Measurements from ENCODE around the gene BAHD1. TPM values are rescaled to one million over a fixed set of nuclear protein-coding genes. Genes with fewer than 3 reads are reported as not detected.

The BAHD1 gene
- total and polyA plus RNA-seq, 4 experiments from 2014 or later, result 1.5 to 49.2 (median 25.8) TPM

DNA sequence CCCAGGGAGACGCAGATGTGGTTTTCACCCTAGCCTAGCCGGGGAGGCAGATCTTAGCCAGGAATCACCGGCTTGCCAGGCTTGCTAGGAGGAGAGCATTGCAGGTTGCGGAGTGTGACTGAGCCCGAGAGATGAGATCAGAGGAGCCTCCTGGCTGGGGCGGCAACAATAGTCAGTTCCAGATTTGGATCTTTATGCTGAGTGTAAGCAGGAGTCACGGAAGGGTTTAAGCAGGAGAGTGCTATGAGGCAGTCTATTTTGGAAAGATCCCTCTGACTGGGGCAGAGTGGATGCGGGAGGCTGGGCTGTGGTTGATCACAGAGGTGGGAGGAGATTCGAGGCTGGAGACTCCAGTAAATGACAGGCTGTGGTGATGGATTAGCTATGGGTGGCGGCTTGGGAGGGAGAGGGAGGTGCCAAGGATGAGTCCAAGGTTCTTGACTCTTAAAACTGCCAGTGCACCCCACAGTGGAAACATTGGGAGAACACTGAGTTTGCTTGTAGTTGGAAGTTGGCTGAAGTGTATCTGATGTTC lies 10.4 kb upstream of the BAHD1 start:
- intact Hi-C loops (cut with micrococcal nuclease), result no loop called here
- H3K27me3 ChIP-seq (ENCODE audit: insufficient read depth, low read length), result no peaks in the 10 kb centered on the region
- H3K9me3 Mint-ChIP-seq, result no peaks in the 10 kb centered on the region

GRCh38 chr15:40435023-40435709 lies 5.6 kb upstream of the BAHD1 start:
- no peak overlapping the region for H3K27ac ChIP-seq (ENCODE audit: low read depth, low read length)
- ChIA-PET CTCF (ENCODE audit: partially characterized antibody) (interaction anchor here (1.1 to 2.1 kb wide), 3 partner anchors 12 to 127 kb away, joined by 3 to 10 read pairs (median 3); partner anchors contain the start of gene PLCB2), POLR2A (ENCODE audit: partially characterized antibody) (interaction anchor here (3.5 kb wide), 1 partner anchor 17 kb away, joined by 21 read pairs; no protein-coding TSS in a partner anchor)
- Mint-ChIP-seq H3K4me1 (peaks cover 17 to 55% (median 33%) of the 10 kb centered on the region in 4 donors), H3K36me3 (peaks cover 0 to 4% of the 10 kb centered on the region in 2 donors), H3K27ac (peak overlapping the region in 2 of 7 donors; percentile 26 to 65), H3K27me3 (peaks cover 13 to 14% of the 10 kb centered on the region in 2 donors), H3K9me3 (no peaks in the 10 kb centered on the region), H3K4me3 (peak overlapping the region in 7 of 8 donors; percentile 61 to 82 (median 79))
- intact Hi-C loops (cut with micrococcal nuclease), result loop anchor here (5.0 kb wide), 1 partner anchor 37 kb away; the partner anchor contains the start of gene CHST14
- no peak for DNase-seq
- no peaks in the 10 kb centered on the region for H3K9me3 ChIP-seq (ENCODE audit: control insufficient read depth in 1 of 2, low read length in 2 of 2)
- H3K4me3 ChIP-seq (ENCODE audit: low read length in 2 of 2), result no peak overlapping the region
- H3K27me3 ChIP-seq (ENCODE audit: insufficient read depth, low read length), result peaks cover 12% of the 10 kb centered on the region
- peaks cover 36% of the 10 kb centered on the region for H3K4me1 ChIP-seq (ENCODE audit: insufficient read depth, low read length)
- no peaks in the 10 kb centered on the region for H3K36me3 ChIP-seq (ENCODE audit: insufficient read depth, low read length)

More for the DNA sequence above, 10.4 kb upstream of the BAHD1 start:
- Mint-ChIP-seq H3K36me3 (peaks cover 1 to 5% of the 10 kb centered on the region in 2 donors), H3K4me3 (no peak overlapping the region), H3K4me1 (peaks cover 0 to 8% (median 3%) of the 10 kb centered on the region in 4 donors), H3K27ac (peak overlapping the region in 1 of 7 donors; percentile 19), H3K27me3 (no peaks in the 10 kb centered on the region)
- peaks cover 3% of the 10 kb centered on the region for H3K4me1 ChIP-seq (ENCODE audit: insufficient read depth, low read length)
- H3K4me3 ChIP-seq (ENCODE audit: low read length in 2 of 2), result no peak overlapping the region
- H3K9me3 ChIP-seq (ENCODE audit: control insufficient read depth in 1 of 2, low read length in 2 of 2), result no peaks in the 10 kb centered on the region
- CTCF ChIA-PET (ENCODE audit: partially characterized antibody), result interaction anchor here (0.8 to 1.6 kb wide), 4 partner anchors 9 to 151 kb away, joined by 3 to 4 read pairs (median 3); no protein-coding TSS in a partner anchor
- no peak overlapping the region for H3K27ac ChIP-seq (ENCODE audit: low read depth, low read length)
- POLR2A ChIA-PET (ENCODE audit: partially characterized antibody), result interaction anchor here (1.0 kb wide), 1 partner anchor 10 kb away, joined by 3 read pairs; no protein-coding TSS in a partner anchor
- no peaks in the 10 kb centered on the region for H3K36me3 ChIP-seq (ENCODE audit: insufficient read depth, low read length)
- DNase-seq, result no peak

DNA sequence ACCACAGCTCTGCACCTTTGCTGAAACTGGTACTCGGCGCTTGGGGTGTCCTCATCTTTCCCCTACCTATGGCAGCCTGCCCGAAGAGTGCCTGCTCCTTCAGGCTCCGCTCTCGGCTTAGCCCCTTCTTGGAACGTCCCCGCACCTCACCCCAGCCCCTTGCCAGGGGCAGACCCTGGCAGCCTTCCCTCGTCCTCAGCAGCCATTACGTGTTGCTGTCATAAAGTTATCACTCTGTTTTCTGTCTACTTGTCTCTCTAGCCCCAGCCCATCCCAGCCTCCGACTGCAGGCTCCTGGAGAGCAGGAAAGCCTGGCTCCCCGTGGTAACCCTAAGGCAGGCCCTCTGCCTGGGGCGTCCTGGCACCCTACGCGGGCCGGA lies 5.1 kb upstream of the BAHD1 start:
- Histone ChIP-seq H3K4me1 (ENCODE audit: insufficient read depth, low read length) (peaks cover 38% of the 10 kb centered on the region), H3K9me3 (ENCODE audit: control insufficient read depth in 1 of 2, low read length in 2 of 2) (no peaks in the 10 kb centered on the region), H3K27ac (ENCODE audit: low read depth, low read length) (no peak overlapping the region), H3K4me3 (ENCODE audit: low read length in 2 of 2) (peak overlapping the region in 1 of 2 donors; percentile 37), H3K27me3 (ENCODE audit: insufficient read depth, low read length) (peaks cover 12% of the 10 kb centered on the region), H3K36me3 (ENCODE audit: insufficient read depth, low read length) (no peaks in the 10 kb centered on the region)
- H3K27ac Mint-ChIP-seq, result peak overlapping the region in 2 of 7 donors; percentile 26 to 65
- H3K4me3 Mint-ChIP-seq, result peak overlapping the region; percentile 60 to 82 (median 77)
- H3K4me1 Mint-ChIP-seq, result peaks cover 17 to 58% (median 33%) of the 10 kb centered on the region in 4 donors
- no peaks in the 10 kb centered on the region for H3K9me3 Mint-ChIP-seq
- peaks cover 0 to 6% of the 10 kb centered on the region in 2 donors for H3K36me3 Mint-ChIP-seq
- intact Hi-C loops (cut with micrococcal nuclease), result loop anchor here (5.0 kb wide), 1 partner anchor 37 kb away; the partner anchor contains the start of gene CHST14
- DNase-seq, result no peak
- peaks cover 13 to 14% of the 10 kb centered on the region in 2 donors for H3K27me3 Mint-ChIP-seq
- CTCF ChIA-PET (ENCODE audit: partially characterized antibody), result interaction anchor here (1.1 to 2.1 kb wide), 3 partner anchors 13 to 128 kb away, joined by 3 to 10 read pairs (median 3); partner anchors contain the start of gene PLCB2
- POLR2A ChIA-PET (ENCODE audit: partially characterized antibody), result interaction anchor here (3.5 kb wide), 1 partner anchor 16 kb away, joined by 21 read pairs; no protein-coding TSS in a partner anchor

- Mint-ChIP-seq H3K27me3 (peaks cover 13 to 14% of the 10 kb centered on the region in 2 donors), H3K27ac (peak overlapping the region in 2 of 7 donors; percentile 35 to 70), H3K4me1 (peaks cover 17 to 58% (median 33%) of the 10 kb centered on the region in 4 donors), H3K9me3 (no peaks in the 10 kb centered on the region), H3K36me3 (peaks cover 0 to 6% of the 10 kb centered on the region in 2 donors), H3K4me3 (peak overlapping the region; percentile 73 to 85 (median 80))
- intact Hi-C loops (cut with micrococcal nuclease), result loop anchor here (5.0 kb wide), 1 partner anchor 36 kb away; the partner anchor contains the start of gene CHST14
- CTCF ChIA-PET (ENCODE audit: partially characterized antibody), result interaction anchor here (1.1 to 2.1 kb wide), 2 partner anchors 13 to 94 kb away, joined by 3 to 10 read pairs; no protein-coding TSS in a partner anchor
- peak overlapping the region; percentile 37 to 42 for H3K4me3 ChIP-seq (ENCODE audit: low read length in 2 of 2)
- POLR2A ChIA-PET (ENCODE audit: partially characterized antibody), result interaction anchor here (3.5 kb wide), 1 partner anchor 16 kb away, joined by 21 read pairs; no protein-coding TSS in a partner anchor
- H3K9me3 ChIP-seq (ENCODE audit: control insufficient read depth in 1 of 2, low read length in 2 of 2), result no peaks in the 10 kb centered on the region
- H3K27me3 ChIP-seq (ENCODE audit: insufficient read depth, low read length), result peaks cover 12% of the 10 kb centered on the region
- no peaks in the 10 kb centered on the region for H3K36me3 ChIP-seq (ENCODE audit: insufficient read depth, low read length)
- no peak overlapping the region for H3K27ac ChIP-seq (ENCODE audit: low read depth, low read length)
- DNase-seq, result no peak
- peaks cover 38% of the 10 kb centered on the region for H3K4me1 ChIP-seq (ENCODE audit: insufficient read depth, low read length)
These were observed 4.4 kb upstream of the BAHD1 start for GRCh38 chr15:40436116-40436891.

- Mint-ChIP-seq H3K36me3 (peaks cover 0 to 6% of the 10 kb centered on the region in 2 donors), H3K27me3 (peaks cover 13 to 14% of the 10 kb centered on the region in 2 donors), H3K4me1 (peaks cover 17 to 58% (median 33%) of the 10 kb centered on the region in 4 donors), H3K27ac (peak overlapping the region in 2 of 7 donors; percentile 35 to 53), H3K4me3 (peak overlapping the region; percentile 59 to 84 (median 77)), H3K9me3 (no peaks in the 10 kb centered on the region)
- ChIA-PET POLR2A (ENCODE audit: partially characterized antibody) (interaction anchor here (1.3 to 3.5 kb wide), 2 partner anchors 15 to 32 kb away, joined by 3 to 21 read pairs; partner anchors contain the start of gene IVD), CTCF (ENCODE audit: partially characterized antibody) (no interaction called here)
- no peaks in the 10 kb centered on the region for H3K9me3 ChIP-seq (ENCODE audit: control insufficient read depth in 1 of 2, low read length in 2 of 2)
- intact Hi-C loops (cut with micrococcal nuclease), result loop anchor here (5.0 kb wide), 1 partner anchor 35 kb away; the partner anchor contains the start of gene CHST14
- H3K4me3 ChIP-seq (ENCODE audit: low read length in 2 of 2), result peak overlapping the region; percentile 22 to 37
- no peak overlapping the region for H3K27ac ChIP-seq (ENCODE audit: low read depth, low read length)
- no peak for DNase-seq
- peaks cover 12% of the 10 kb centered on the region for H3K27me3 ChIP-seq (ENCODE audit: insufficient read depth, low read length)
- peaks cover 38% of the 10 kb centered on the region for H3K4me1 ChIP-seq (ENCODE audit: insufficient read depth, low read length)
- H3K36me3 ChIP-seq (ENCODE audit: insufficient read depth, low read length), result no peaks in the 10 kb centered on the region
These were observed 3.6 kb upstream of the BAHD1 start for GRCh38 chr15:40436892-40437751.

Data from CD4-positive, alpha-beta memory T cell (primary cell).